SK-N-MC (cell line): ENCODE results near the gene VGLL4.

ENCODE experiments used
- DNase-seq: peaks from one replicate; pipeline ENCODE4 v3.0.0-alpha.2; 2011; ENCODE audit warnings: low read depth, low spot score
- H3K27ac ChIP-seq: fragments of 200-600 bp; sonication (generic); 2 replicates; pipeline ENCODE4 v1.5.1; 2016; ENCODE audit warnings: mixed run types
- H3K36me3 ChIP-seq: fragments of 200-600 bp; sonication (generic); 2 replicates; pipeline ENCODE4 v1.6.1; 2017; ENCODE audit warnings: antibody characterized with exemption, low read length, mixed read lengths; ENCODE audit not compliant: insufficient read depth
- H3K4me3 ChIP-seq: fragments of 200-600 bp; sonication (generic); 2 replicates; pipeline ENCODE4 v1.5.1; 2016
- H3K9ac ChIP-seq: fragments of 200-600 bp; sonication (generic); 2 replicates; pipeline ENCODE4 v1.8.0; 2017; ENCODE audit warnings: mixed run types, mixed read lengths; ENCODE audit not compliant: insufficient read length
- H3K9me3 ChIP-seq: fragments of 200-600 bp; sonication (generic); 2 replicates; pipeline ENCODE4 v1.6.1; 2017; ENCODE audit warnings: low read depth, mild to moderate bottlenecking, antibody characterized with exemption, low read length, moderate library complexity, mixed read lengths
- EZH2 ChIP-seq: fragments of 200-600 bp; sonication (generic); IDR thresholded peaks from one replicate; pipeline ENCODE4 v1.6.1; 2017; ENCODE audit warnings: antibody characterized with exemption
- FOXP2 ChIP-seq: optimal IDR thresholded peaks from 2 replicates; pipeline ENCODE3; 2011; ENCODE audit warnings: mild to moderate bottlenecking, moderate library complexity; ENCODE audit not compliant: insufficient read depth; ENCODE audit errors: extremely low read length, control extremely low read depth
- POLR2AphosphoS5 ChIP-seq: IDR thresholded peaks from 2 replicates; pipeline ENCODE4 v1.6.1; 2012; ENCODE audit warnings: mild to moderate bottlenecking, low read depth, low read length, borderline replicate concordance

The VGLL4 gene

GRCh38 chr3:11565932-11566331, 77.8 kb downstream of the VGLL4 start:
- no peaks in the 10 kb centered on the region for H3K36me3 ChIP-seq

GRCh38 chr3:11565492-11565891, 78.2 kb downstream of the VGLL4 start:
- no peak overlapping the region for H3K4me3 ChIP-seq
- TF ChIP-seq FOXP2 = no peak
- no peak for TF ChIP-seq POLR2AphosphoS5
- no peak for TF ChIP-seq EZH2
- no peak for DNase-seq
- no peak overlapping the region for H3K27ac ChIP-seq
- no peaks in the 10 kb centered on the region for H3K36me3 ChIP-seq
- no peaks in the 10 kb centered on the region for H3K9me3 ChIP-seq
- no peak overlapping the region for H3K9ac ChIP-seq

More at GRCh38 chr3:11565932-11566331, 77.8 kb downstream of the VGLL4 start:
- Histone ChIP-seq H3K27ac (no peak overlapping the region), H3K9ac (no peak overlapping the region), H3K9me3 (no peaks in the 10 kb centered on the region), H3K4me3 (no peak overlapping the region)
- no peak for DNase-seq
- TF ChIP-seq EZH2 (no peak), FOXP2 (no peak), POLR2AphosphoS5 (no peak)

GRCh38 chr3:11565072-11565471, 78.6 kb downstream of the VGLL4 start:
- Histone ChIP-seq H3K4me3 (no peak overlapping the region), H3K27ac (no peak overlapping the region), H3K9me3 (no peaks in the 10 kb centered on the region), H3K9ac (no peak overlapping the region), H3K36me3 (no peaks in the 10 kb centered on the region)
- DNase-seq = no peak
- no peak for TF ChIP-seq POLR2AphosphoS5
- TF ChIP-seq FOXP2 = no peak
- no peak for TF ChIP-seq EZH2

- no peaks in the 10 kb centered on the region; the same call in 1 of the 2 replicates for H3K36me3 ChIP-seq
These were observed 79.1 kb downstream of the VGLL4 start for GRCh38 chr3:11564577-11565001.

GRCh38 chr3:11563865-11564185, 79.9 kb downstream of the VGLL4 start:
- Histone ChIP-seq H3K9me3 (no peaks in the 10 kb centered on the region), H3K9ac (no peak overlapping the region), H3K27ac (no peak overlapping the region), H3K36me3 (no peaks in the 10 kb centered on the region; the same call in 1 of the 2 replicates), H3K4me3 (no peak overlapping the region)
- no peak for DNase-seq
- TF ChIP-seq EZH2 (no peak), FOXP2 (no peak), POLR2AphosphoS5 (no peak)

More at GRCh38 chr3:11564577-11565001, 79.1 kb downstream of the VGLL4 start:
- TF ChIP-seq POLR2AphosphoS5 (no peak), EZH2 (no peak), FOXP2 (no peak)
- Histone ChIP-seq H3K9ac (no peak overlapping the region), H3K27ac (no peak overlapping the region), H3K9me3 (no peaks in the 10 kb centered on the region), H3K4me3 (no peak overlapping the region)
- DNase-seq = no peak

- no peak overlapping the region for H3K9ac ChIP-seq
- H3K9me3 ChIP-seq = no peaks in the 10 kb centered on the region
- no peak for DNase-seq
- no peak overlapping the region for H3K4me3 ChIP-seq
- no peak for TF ChIP-seq FOXP2
- TF ChIP-seq EZH2 = no peak
- no peak for TF ChIP-seq POLR2AphosphoS5
- no peaks in the 10 kb centered on the region; the same call in 1 of the 2 replicates for H3K36me3 ChIP-seq
- H3K27ac ChIP-seq = no peak overlapping the region
These were observed 80.4 kb downstream of the VGLL4 start for GRCh38 chr3:11563159-11563864.

- no peak for TF ChIP-seq FOXP2
- no peak for TF ChIP-seq POLR2AphosphoS5
- H3K9ac ChIP-seq = no peak overlapping the region
- H3K36me3 ChIP-seq = no peaks in the 10 kb centered on the region; the same call in 1 of the 2 replicates
These were observed 81.3 kb downstream of the VGLL4 start for GRCh38 chr3:11562277-11562881.

GRCh38 chr3:11560746-11561145, 83.0 kb downstream of the VGLL4 start:
- no peak overlapping the region for H3K27ac ChIP-seq
- H3K9ac ChIP-seq = no peak overlapping the region
- no peaks in the 10 kb centered on the region; the same call in 1 of the 2 replicates for H3K36me3 ChIP-seq

More at GRCh38 chr3:11562277-11562881, 81.3 kb downstream of the VGLL4 start:
- Histone ChIP-seq H3K9me3 (no peaks in the 10 kb centered on the region), H3K27ac (no peak overlapping the region), H3K4me3 (no peak overlapping the region)
- no peak for DNase-seq

More at GRCh38 chr3:11560746-11561145, 83.0 kb downstream of the VGLL4 start:
- TF ChIP-seq FOXP2 = no peak
- no peak for TF ChIP-seq POLR2AphosphoS5
- TF ChIP-seq EZH2 = no peak
- no peak for DNase-seq
- H3K9me3 ChIP-seq = no peaks in the 10 kb centered on the region
- no peak overlapping the region for H3K4me3 ChIP-seq
